NOMO-1 treated with DMSO at 0.1 percent for 48 hours (cell line): ENCODE results near the gene TOB1.
A peak's percentile ranks its signal among the peaks of the same experiment; 100 is the strongest.

Source experiments
- DNase-seq: peaks from one replicate; lab custom pipeline; 2025; ENCODE audit not compliant: unreplicated experiment; lab: John Stamatoyannopoulos, UW

Gene TOB1

GRCh38 chr17:50848711-50849110 is 17.4 kb downstream of the TOB1 start:
- no peak for DNase-seq

- DNase-seq, result no peak
Observed at GRCh38 chr17:50848039-50848438, 18.1 kb downstream of the TOB1 start.

- no peak for DNase-seq
Observed at GRCh38 chr17:50847566-50847965, 18.6 kb downstream of the TOB1 start.

- no peak for DNase-seq
Observed at GRCh38 chr17:50845240-50846147, 20.7 kb downstream of the TOB1 start.

GRCh38 chr17:50844117-50844700 is 21.9 kb downstream of the TOB1 start:
- DNase-seq, result no peak

- no peak for DNase-seq
Observed at GRCh38 chr17:50843150-50843905, 22.8 kb downstream of the TOB1 start.

GRCh38 chr17:50842506-50843149 is 23.5 kb downstream of the TOB1 start:
- no peak for DNase-seq

- peak; percentile 61 for DNase-seq
Observed at GRCh38 chr17:50841949-50842354, 24.2 kb downstream of the TOB1 start.

GRCh38 chr17:50841277-50841948 is 24.7 kb downstream of the TOB1 start:
- DNase-seq, result no peak

GRCh38 chr17:50840311-50840851 is 25.8 kb downstream of the TOB1 start:
- no peak for DNase-seq

- DNase-seq, result no peak
Observed at GRCh38 chr17:50839591-50840310, 26.4 kb downstream of the TOB1 start.

- no peak for DNase-seq
Observed at GRCh38 chr17:50837980-50838954, 27.9 kb downstream of the TOB1 start.

- DNase-seq, result no peak
Observed at GRCh38 chr17:50837286-50837979, 28.7 kb downstream of the TOB1 start.

GRCh38 chr17:50836826-50837225 is 29.3 kb downstream of the TOB1 start:
- DNase-seq, result no peak

- no peak for DNase-seq
Observed at GRCh38 chr17:50835301-50836234, 30.6 kb downstream of the TOB1 start, which contains the start of gene WFIKKN2. Gene WFIKKN2, plus strand, starts transcription at chr17:50835586. Its CDS starts 352 bp downstream, at chr17:50835938.

- DNase-seq, result no peak
Observed at GRCh38 chr17:50834429-50835300, 31.5 kb downstream of the TOB1 start.
